HG02571 (cell line): ENCODE measurements around the gene SUDS3.

Experiments
- ATAC-seq: cut with Tn5 transposase; IDR thresholded peaks from one replicate; pipeline ENCODE4 v1.9.1; 2021; ENCODE audit warnings: mild to moderate bottlenecking, moderate library complexity; ENCODE audit not compliant: unreplicated experiment

SUDS3 gene

GRCh38 chr12:118439068-118439467 lies 62.7 kb downstream of the SUDS3 start:
- ATAC-seq, result no peak

GRCh38 chr12:118446247-118446646 lies 69.9 kb downstream of the SUDS3 start:
- no peak for ATAC-seq

GRCh38 chr12:118447181-118447580 lies 70.8 kb downstream of the SUDS3 start:
- ATAC-seq, result no peak

- ATAC-seq, result no peak
These were observed 72.0 kb downstream of the SUDS3 start for GRCh38 chr12:118448341-118448740.

DNA sequence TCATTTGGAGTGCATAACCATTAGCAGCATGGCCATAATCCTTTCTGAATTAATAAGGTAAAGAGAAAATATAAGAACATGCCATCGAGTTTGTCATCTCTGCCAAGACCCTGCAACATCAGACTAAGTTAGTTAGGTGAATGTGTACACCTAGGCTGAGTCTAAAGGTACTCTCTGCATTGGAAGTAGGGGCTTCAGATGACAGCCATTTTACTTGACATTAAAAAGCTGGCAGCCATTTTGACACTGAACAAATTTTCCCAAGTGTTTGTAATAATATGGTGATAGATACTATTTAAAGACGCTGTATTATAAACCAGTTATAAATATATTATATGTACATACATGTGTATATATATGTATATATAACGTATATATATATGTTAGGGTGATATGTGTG lies 79.0 kb downstream of the SUDS3 start:
- ATAC-seq, result no peak

DNA sequence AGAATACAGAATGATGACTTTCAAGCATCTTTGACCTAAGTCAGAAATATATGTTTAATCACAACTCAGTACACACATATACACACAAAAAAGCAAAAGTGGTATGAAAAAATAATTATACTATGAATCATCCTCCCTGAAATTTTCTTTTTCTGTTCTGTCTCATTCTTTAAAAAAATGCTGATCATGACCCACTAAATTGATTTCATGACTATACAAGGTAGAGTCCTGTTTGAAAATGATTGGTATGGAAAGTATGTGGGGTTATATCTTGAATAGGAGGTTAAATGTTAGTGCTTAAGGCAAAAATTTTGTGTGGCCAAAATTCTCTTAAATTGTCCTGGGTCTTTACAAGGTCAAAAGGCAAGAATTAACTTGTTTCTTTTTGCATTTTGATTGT lies 80.4 kb downstream of the SUDS3 start:
- no peak for ATAC-seq

- ATAC-seq, result no peak
These were observed 82.8 kb downstream of the SUDS3 start for GRCh38 chr12:118459110-118459509.

- no peak for ATAC-seq
These were observed 87.3 kb downstream of the SUDS3 start for GRCh38 chr12:118463677-118464076.

- no peak for ATAC-seq
These were observed 89.4 kb downstream of the SUDS3 start for GRCh38 chr12:118465706-118466105.
